GM12892 (cell line): Measurements from ENCODE around the gene NEK5.

Experiments
- POLR2A ChIP-seq: IDR thresholded peaks from 2 replicates; pipeline ENCODE4 v1.6.1; 2011; ENCODE audit warnings: low read depth, low read length, control low read depth
- POLR2AphosphoS5 ChIP-seq: IDR thresholded peaks from 2 replicates; pipeline ENCODE4 v1.6.1; 2011; ENCODE audit warnings: low read depth, low read length, control low read depth
- TAF1 ChIP-seq: IDR thresholded peaks from 2 replicates; pipeline ENCODE4 v1.6.1; 2011; ENCODE audit warnings: low read depth, mild to moderate bottlenecking, control low read depth, low read length, borderline replicate concordance

DNA sequence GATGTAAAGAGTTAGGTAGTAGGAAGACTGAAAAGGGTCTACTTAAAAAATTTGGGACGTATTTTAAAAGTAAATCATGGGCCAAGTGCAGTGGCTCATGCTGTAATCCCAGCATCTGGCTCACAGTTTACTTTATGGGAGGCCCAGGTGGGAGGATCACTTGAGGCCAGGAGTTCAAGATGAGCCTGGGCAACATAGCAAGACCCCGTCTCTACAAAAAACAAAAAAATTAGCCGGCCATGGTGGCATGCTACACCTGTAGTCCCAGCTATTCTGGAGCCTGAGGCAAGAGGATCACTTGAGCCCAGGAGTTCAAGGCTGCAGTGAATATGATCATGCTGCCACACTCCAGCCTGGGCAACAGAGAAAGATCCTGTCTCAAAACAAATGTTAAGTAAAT, 81.4 kb downstream of the NEK5 start:
- TF ChIP-seq POLR2A, result no peak
- TF ChIP-seq POLR2AphosphoS5, result no peak
- TF ChIP-seq TAF1, result no peak
